ENCODE data around the gene FETUB. TPM values are rescaled to one million over a fixed set of nuclear protein-coding genes. Genes with fewer than 3 reads are reported as not detected.
"Not testable (repeated sequence)": the region's sequence is repeated elsewhere in the genome, so short reads cannot be mapped to it uniquely, and the experiment has no call there.

The FETUB gene
- total RNA-seq, 4 donors from 2014 or later = not detected

DNA sequence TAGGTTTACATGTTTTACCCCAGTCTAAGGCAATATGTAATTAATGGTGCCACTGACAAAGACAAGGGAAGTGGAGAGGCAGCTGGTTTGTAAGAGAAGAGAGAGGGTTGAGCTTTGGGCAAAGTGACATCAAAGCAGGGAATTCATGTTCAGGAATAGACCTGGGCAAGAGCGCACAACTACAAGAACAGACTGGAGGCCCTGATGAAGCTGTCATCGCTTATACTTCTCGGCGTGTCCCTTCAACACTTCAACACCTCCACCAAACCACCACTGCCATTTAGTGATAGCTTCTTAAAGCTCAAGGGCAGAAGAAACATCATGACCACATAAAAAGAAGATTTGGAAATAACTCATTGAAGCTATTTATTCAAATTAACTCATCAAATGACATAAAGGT, 57.3 kb downstream of the FETUB start:
- Histone ChIP-seq H3K4me3 (no peak overlapping the region), H3K4me1 (no peaks in the 10 kb centered on the region), H3K27me3 (no peaks in the 10 kb centered on the region), H3K27ac (no peak overlapping the region), H3K9me3 (no peaks in the 10 kb centered on the region), H3K36me3 (no peaks in the 10 kb centered on the region)
- no peak for DNase-seq
- TF ChIP-seq POLR2A (IDR thresholded peaks at IDR 0.05) = no peak
- TF ChIP-seq, protein P1, sequence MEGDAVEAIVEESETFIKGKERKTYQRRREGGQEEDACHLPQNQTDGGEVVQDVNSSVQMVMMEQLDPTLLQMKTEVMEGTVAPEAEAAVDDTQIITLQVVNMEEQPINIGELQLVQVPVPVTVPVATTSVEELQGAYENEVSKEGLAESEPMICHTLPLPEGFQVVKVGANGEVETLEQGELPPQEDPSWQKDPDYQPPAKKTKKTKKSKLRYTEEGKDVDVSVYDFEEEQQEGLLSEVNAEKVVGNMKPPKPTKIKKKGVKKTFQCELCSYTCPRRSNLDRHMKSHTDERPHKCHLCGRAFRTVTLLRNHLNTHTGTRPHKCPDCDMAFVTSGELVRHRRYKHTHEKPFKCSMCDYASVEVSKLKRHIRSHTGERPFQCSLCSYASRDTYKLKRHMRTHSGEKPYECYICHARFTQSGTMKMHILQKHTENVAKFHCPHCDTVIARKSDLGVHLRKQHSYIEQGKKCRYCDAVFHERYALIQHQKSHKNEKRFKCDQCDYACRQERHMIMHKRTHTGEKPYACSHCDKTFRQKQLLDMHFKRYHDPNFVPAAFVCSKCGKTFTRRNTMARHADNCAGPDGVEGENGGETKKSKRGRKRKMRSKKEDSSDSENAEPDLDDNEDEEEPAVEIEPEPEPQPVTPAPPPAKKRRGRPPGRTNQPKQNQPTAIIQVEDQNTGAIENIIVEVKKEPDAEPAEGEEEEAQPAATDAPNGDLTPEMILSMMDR (IDR thresholded peaks at IDR 0.05) = no peak

DNA sequence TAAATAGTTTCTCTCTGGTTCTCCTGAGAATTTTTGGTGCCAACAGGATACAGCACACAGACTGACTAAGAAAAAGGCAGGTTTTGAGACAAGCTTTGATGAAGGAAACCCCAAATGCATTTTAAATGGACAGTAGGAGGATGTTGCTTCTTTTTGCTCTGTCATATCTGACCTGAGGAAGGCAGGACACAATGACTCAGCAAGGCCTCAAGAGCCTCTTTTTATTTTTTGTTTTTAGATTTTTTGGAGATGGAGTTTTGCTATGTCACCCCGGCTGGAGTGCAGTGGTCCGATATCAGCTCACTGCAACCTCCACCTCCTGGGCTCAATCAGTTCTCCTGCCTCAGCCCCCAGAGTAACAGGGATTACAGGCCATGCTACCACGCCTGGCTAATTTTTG, 60.1 kb downstream of the FETUB start:
- H3K27ac ChIP-seq = no peak overlapping the region
- no peak for TF ChIP-seq POLR2A (IDR thresholded peaks at IDR 0.05)
- TF ChIP-seq, protein P1 (IDR thresholded peaks at IDR 0.05) = no peak
- DNase-seq = no peak
- no peaks in the 10 kb centered on the region for H3K27me3 ChIP-seq
- H3K36me3 ChIP-seq = no peaks in the 10 kb centered on the region
- no peaks in the 10 kb centered on the region for H3K4me1 ChIP-seq
- H3K9me3 ChIP-seq = no peaks in the 10 kb centered on the region
- no peak overlapping the region for H3K4me3 ChIP-seq

DNA sequence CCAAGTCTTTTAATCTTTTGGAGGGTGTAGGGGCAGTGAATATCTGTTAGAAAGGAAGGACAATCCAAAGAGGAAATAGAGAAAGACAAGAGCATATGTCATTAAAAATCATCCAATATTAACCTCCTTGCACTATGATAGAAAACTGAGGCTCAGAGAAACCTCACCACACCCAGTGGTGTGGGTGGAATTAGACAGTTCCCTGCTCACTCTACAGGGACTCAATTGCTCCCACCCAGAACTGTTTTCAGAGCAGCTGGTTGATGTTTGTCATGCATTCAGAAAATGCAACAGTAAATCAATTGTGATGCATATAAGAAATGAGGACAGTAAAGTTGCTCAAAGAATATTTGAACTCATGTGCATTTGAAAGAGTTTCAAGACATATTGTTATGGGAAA, 62.3 kb downstream of the FETUB start:
- not testable (repeated sequence) for H3K27me3 ChIP-seq, H3K4me3 ChIP-seq, DNase-seq, H3K9me3 ChIP-seq, H3K36me3 ChIP-seq, H3K27ac ChIP-seq, H3K4me1 ChIP-seq

Small RNA genes lying within 50 kb of the gene (small RNA-seq; reads per million reads assigned to genes)
- gene RF00017 = 0 reads per million in 2 donors

Other genes starting within 250 kb of the FETUB start
- 10 to 100 TPM in 1 of 4 donors, 1 to 10 TPM in 3; 1.4 to 12.3 (median 5.7) TPM for gene CRYGS, start 96.0 kb upstream of the FETUB start, total RNA-seq
- gene TBCCD1, start 73.1 kb upstream of the FETUB start, total RNA-seq = 10 to 100 TPM; 13.8 to 30.5 (median 16.6) TPM
- gene DNAJB11, start 69.7 kb upstream of the FETUB start, total RNA-seq = 10 to 100 TPM; 16.5 to 61.3 (median 42.4) TPM
- not detected for gene AHSG, start 27.3 kb upstream of the FETUB start, total RNA-seq
- gene HRG, start 25.6 kb downstream of the FETUB start, total RNA-seq = not detected
- 1 to 10 TPM in 1 of 4 donors, under 1 TPM in 1, not detected in 2; 0.57 to 1.1 TPM for gene KNG1, start 77.0 kb downstream of the FETUB start, total RNA-seq
- 100 to 1,000 TPM; 218 to 408 (median 262) TPM for gene EIF4A2, start 143.2 kb downstream of the FETUB start, total RNA-seq
- gene RFC4, start 166.1 kb downstream of the FETUB start, total RNA-seq = 10 to 100 TPM in 2 of 4 donors, 1 to 10 TPM in 2; 6.1 to 26.4 (median 10.6) TPM
- gene ADIPOQ, start 202.3 kb downstream of the FETUB start, total RNA-seq = 1 to 10 TPM in 1 of 4 donors, under 1 TPM in 3; 0.38 to 5.8 (median 0.61) TPM

All from Peyer's patch (tissue), 4 donors.